ENCODE data around the gene AKR1B1. TPM values are rescaled to one million over a fixed set of nuclear protein-coding genes. Genes with fewer than 3 reads are reported as not detected.

The AKR1B1 gene
- total RNA-seq, 4 donors from 2014 or later = 87.3 to 119 (median 95.6) TPM

DNA sequence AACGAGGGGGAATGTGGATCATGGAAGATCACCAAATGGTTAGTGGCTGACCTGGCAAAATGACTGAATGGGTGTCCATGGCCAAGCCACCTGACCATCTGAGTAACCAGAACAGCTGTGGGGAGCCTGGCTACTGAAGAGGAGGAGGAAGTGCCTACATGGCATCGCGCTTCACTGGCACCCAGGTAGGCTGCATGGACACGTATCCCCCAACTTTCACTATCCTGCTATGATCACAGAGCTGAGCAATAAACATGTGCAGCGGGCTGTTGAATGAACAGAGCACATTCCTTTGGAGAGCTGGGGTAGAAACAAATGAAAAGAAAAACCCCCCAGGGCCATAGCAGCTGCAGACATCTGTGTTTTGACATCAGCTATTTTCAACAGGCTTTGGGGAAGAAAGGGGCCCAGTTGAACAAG lies 6.5 kb downstream of the AKR1B1 start:
- Histone ChIP-seq H3K27ac (peak overlapping the region; percentile 16 to 67 (median 56)), H3K4me3 (no peak overlapping the region), H3K9me3 (no peaks in the 10 kb centered on the region), H3K27me3 (no peaks in the 10 kb centered on the region), H3K36me3 (peaks cover 0 to 46% of the 10 kb centered on the region in 2 donors), H3K4me1 (peaks cover 24 to 40% of the 10 kb centered on the region in 2 donors)
- intact Hi-C loops (cut with DNase I; ENCODE audit: low total_unique reads) = loop anchor here (5.0 kb wide), 1 partner anchor 135 kb away; the partner anchor contains the start of gene SLC35B4
- TF ChIP-seq, protein P1, sequence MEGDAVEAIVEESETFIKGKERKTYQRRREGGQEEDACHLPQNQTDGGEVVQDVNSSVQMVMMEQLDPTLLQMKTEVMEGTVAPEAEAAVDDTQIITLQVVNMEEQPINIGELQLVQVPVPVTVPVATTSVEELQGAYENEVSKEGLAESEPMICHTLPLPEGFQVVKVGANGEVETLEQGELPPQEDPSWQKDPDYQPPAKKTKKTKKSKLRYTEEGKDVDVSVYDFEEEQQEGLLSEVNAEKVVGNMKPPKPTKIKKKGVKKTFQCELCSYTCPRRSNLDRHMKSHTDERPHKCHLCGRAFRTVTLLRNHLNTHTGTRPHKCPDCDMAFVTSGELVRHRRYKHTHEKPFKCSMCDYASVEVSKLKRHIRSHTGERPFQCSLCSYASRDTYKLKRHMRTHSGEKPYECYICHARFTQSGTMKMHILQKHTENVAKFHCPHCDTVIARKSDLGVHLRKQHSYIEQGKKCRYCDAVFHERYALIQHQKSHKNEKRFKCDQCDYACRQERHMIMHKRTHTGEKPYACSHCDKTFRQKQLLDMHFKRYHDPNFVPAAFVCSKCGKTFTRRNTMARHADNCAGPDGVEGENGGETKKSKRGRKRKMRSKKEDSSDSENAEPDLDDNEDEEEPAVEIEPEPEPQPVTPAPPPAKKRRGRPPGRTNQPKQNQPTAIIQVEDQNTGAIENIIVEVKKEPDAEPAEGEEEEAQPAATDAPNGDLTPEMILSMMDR (IDR thresholded peaks at IDR 0.05 in 4 of 5, conservative IDR thresholded peaks at IDR 0.05 in 1 of 5) = no peak
- no peak for TF ChIP-seq POLR2A (IDR thresholded peaks at IDR 0.05)
- DNase-seq (peak; percentile 37 to 40), ATAC-seq (peak; percentile 46 to 66)
- in situ Hi-C loops (cut with MboI; ENCODE audit: low sequenced_read_pairs in 4 of 4) = no loop called here

DNA sequence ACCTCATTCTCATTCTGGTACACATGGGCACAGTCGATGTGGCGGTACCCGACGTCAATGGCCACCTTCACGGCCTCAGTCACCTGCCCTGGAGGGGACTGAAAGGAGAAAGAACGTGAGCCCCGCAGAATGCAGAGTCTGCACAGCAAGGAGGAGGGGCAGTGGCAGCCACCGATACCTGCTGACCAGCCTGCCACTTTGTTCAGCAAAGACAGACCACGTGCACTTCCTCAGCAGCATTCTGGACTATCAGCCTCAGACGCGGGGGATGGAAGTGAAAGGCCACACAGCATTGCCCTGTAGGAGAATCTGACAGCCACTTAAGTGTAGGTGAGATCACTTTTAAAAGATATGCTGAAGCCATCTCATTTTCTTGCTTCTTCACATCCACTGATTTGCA lies 7.2 kb downstream of the AKR1B1 start:
- Histone ChIP-seq H3K4me1 (peaks cover 23 to 38% of the 10 kb centered on the region in 2 donors), H3K36me3 (peaks cover 1 to 54% of the 10 kb centered on the region in 2 donors), H3K9me3 (no peaks in the 10 kb centered on the region), H3K4me3 (no peak overlapping the region), H3K27ac (peak overlapping the region in 3 of 4 donors; percentile 47 to 67 (median 65)), H3K27me3 (no peaks in the 10 kb centered on the region)
- TF ChIP-seq POLR2A (IDR thresholded peaks at IDR 0.05) = no peak
- TF ChIP-seq, protein P1 (IDR thresholded peaks at IDR 0.05 in 4 of 5, conservative IDR thresholded peaks at IDR 0.05 in 1 of 5) = no peak
- in situ Hi-C loops (cut with MboI; ENCODE audit: low sequenced_read_pairs in 4 of 4) = no loop called here
- ATAC-seq (no peak), DNase-seq (no peak)
- intact Hi-C loops (cut with DNase I; ENCODE audit: low total_unique reads) = loop anchor here (5.0 kb wide), 1 partner anchor 134 kb away; the partner anchor contains the start of gene SLC35B4

DNA sequence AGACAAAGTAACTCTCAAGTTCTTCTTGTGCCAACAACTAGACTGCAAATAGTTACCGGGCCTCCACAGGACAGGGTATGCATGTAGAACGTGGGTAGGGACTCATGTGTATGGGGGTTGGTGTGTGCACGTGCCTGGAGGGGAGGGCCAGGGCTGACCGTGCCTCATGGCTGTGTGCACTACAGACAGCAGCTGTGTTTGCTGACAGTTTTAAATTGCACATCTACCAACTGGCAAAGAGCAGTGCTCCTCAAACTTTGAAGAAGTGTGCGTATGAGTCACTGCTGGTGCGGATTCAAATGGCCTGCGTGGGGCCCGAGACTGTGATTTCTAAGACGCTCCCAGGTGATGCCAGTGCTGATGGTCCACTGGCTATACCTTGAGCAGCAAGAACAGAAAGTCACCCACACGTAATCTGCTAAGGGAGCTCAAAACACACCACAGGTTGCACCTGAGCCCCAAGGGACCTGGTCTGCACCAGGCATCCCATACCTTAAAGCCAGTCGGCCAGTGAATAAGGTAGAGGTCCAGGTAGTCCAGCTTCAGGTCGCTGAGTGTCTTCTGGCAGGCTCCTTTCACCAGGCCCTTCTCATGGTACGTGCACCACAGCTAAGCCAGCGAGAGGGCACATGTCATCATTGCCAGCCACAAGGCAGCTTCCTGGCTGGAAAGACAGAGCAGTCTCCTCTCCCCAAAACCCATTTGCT lies 8.5 kb downstream of the AKR1B1 start:
- no peak for DNase-seq
- Histone ChIP-seq H3K27me3 (no peaks in the 10 kb centered on the region), H3K27ac (peak overlapping the region in 1 of 4 donors; percentile 47), H3K36me3 (peaks cover 2 to 56% of the 10 kb centered on the region in 2 donors), H3K9me3 (no peaks in the 10 kb centered on the region), H3K4me1 (peaks cover 23 to 39% of the 10 kb centered on the region in 2 donors), H3K4me3 (no peak overlapping the region)
- peak; percentile 49 to 64 for ATAC-seq
- intact Hi-C loops (cut with DNase I; ENCODE audit: low total_unique reads) (loop anchor here (5.0 kb wide), 1 partner anchor 133 kb away; the partner anchor contains the start of gene SLC35B4), in situ Hi-C loops (cut with MboI; ENCODE audit: low sequenced_read_pairs in 4 of 4) (no loop called here)
- TF ChIP-seq, protein P1 (IDR thresholded peaks at IDR 0.05 in 4 of 5, conservative IDR thresholded peaks at IDR 0.05 in 1 of 5) = no peak
- TF ChIP-seq POLR2A (IDR thresholded peaks at IDR 0.05) = no peak

DNA sequence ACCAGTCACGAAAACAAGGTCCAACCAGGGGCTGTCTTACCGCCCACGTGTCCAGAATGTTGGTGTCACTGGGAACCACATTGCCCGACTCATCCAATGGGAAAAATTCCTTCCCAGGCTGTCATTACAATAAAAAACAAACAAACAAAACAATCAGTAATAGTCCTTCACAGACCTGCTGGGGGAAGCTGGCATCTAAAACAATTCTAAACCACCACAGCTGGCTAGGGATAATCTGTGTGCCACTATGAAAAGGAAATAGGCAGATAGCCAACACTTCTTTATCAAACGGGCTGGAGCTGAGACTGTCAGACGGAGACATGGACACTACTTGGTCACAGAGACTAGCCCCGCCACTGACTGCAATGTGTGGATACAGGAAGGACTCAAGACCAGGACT lies 9.2 kb downstream of the AKR1B1 start:
- TF ChIP-seq, protein P1 (IDR thresholded peaks at IDR 0.05 in 4 of 5, conservative IDR thresholded peaks at IDR 0.05 in 1 of 5) = no peak
- TF ChIP-seq POLR2A (IDR thresholded peaks at IDR 0.05) = no peak
- Histone ChIP-seq H3K4me3 (no peak overlapping the region), H3K27ac (no peak overlapping the region), H3K9me3 (no peaks in the 10 kb centered on the region), H3K36me3 (peaks cover 2 to 63% of the 10 kb centered on the region in 2 donors), H3K27me3 (no peaks in the 10 kb centered on the region), H3K4me1 (peaks cover 30 to 43% of the 10 kb centered on the region in 2 donors)
- ATAC-seq (no peak), DNase-seq (no peak)
- in situ Hi-C loops (cut with MboI; ENCODE audit: low sequenced_read_pairs in 4 of 4) = no loop called here
- intact Hi-C loops (cut with DNase I; ENCODE audit: low total_unique reads) = loop anchor here (5.0 kb wide), 1 partner anchor 132 kb away; the partner anchor contains the start of gene SLC35B4

Measured in gastrocnemius medialis (tissue), 4 donors.